ENCODE data around the gene JUND.

Gene JUND

DNA sequence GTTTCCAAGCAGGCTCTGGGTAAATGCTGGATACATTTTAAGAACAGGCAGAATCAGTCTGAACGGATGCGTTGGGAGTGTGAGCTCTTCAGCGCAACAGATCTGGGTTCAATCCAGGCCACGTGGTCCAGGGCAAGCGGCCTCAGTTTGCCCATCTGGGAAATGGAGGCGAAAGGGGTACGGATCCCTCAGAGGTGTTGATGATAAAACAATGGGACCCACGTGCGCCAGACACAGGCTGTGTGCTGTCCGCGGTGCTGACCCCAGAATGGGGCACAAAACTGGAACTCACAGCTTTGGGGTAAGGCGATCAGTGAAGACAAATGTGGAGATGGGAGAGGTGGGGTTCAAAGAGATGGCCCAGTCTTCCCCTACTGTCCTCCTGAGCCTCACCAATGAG is 42.1 kb downstream of the JUND start:
- DNase-seq (ENCODE audit: low read depth in 1 of 2, low spot score in 1 of 2), result no peak

GRCh38 chr19:18234194-18234593 is 47.2 kb downstream of the JUND start:
- DNase-seq (ENCODE audit: low read depth in 1 of 2, low spot score in 1 of 2), result no peak

DNA sequence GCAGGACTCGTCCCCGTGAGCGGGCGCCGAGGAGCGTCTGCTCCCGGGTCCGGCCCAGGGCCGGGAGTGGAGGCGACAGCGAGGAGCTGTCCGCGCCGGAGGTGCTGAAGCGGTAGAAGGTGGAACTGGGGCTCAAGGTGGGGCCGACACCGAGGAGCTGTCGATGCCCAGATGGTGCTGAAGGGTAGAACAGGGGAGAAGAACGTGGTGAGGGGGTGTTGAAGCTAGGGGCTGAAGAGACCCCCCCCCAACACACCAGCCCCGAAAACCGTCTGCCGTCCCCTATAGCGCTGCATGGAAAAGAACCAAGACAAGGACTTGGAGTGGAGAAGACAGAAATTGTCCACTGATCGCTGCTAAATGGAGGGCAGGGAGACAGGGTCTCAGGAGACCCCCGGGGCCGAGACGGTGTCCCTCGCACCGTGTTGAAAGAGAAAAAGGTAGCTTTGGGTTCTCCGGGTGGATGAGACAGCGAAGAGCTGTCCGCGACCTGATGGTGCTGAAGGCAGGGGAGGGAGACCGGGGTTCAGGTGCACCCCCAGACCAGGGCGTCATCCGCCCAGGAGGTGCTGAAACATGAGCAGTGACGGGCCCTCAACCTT is 48.1 kb downstream of the JUND start:
- peak in 1 of 2 donors; percentile 11 for DNase-seq (ENCODE audit: low read depth in 1 of 2, low spot score in 1 of 2)

GRCh38 chr19:18232540-18233223 is 48.7 kb downstream of the JUND start:
- no peak for DNase-seq (ENCODE audit: low read depth in 1 of 2, low spot score in 1 of 2)

- no peak for DNase-seq (ENCODE audit: low read depth in 1 of 2, low spot score in 1 of 2)
Observed at GRCh38 chr19:18231775-18232174, 49.6 kb downstream of the JUND start.

GRCh38 chr19:18230941-18231734 is 50.3 kb downstream of the JUND start:
- DNase-seq (ENCODE audit: low read depth in 1 of 2, low spot score in 1 of 2), result no peak

GRCh38 chr19:18229915-18230314 is 51.5 kb downstream of the JUND start:
- no peak for DNase-seq (ENCODE audit: low read depth in 1 of 2, low spot score in 1 of 2)
